K562 (cell line): ENCODE data around the gene EPO. TPM values are rescaled to one million over a fixed set of nuclear protein-coding genes. Genes with fewer than 3 reads are reported as not detected.

Experiments
- CTCF ChIP-seq, 3 experiments: IDR thresholded peaks in 2 of 3; conservative IDR thresholded peaks in 1 of 3; 2 replicates each; pipeline ENCODE4 v1.5.1; 2011 to 2012; ENCODE audit warnings: low read length in 3 of 3, mild to moderate bottlenecking in 3 of 3, control low read depth in 2 of 3, improper control_type of control experiment in 1 of 3, inconsistent platforms in 1 of 3, low read depth in 1 of 3, mixed read lengths in 1 of 3, moderate library complexity in 1 of 3; ENCODE audit not compliant: insufficient read depth in 2 of 3
- ELF2 ChIP-seq: fragments of 250-450 bp; sonication (Bioruptor Pico); IDR thresholded peaks from 2 replicates; pipeline ENCODE4 v1.5.0; 2021; ENCODE audit warnings: mild to moderate bottlenecking
- JUND ChIP-seq, 2 experiments: IDR thresholded peaks; 2 replicates in 1 of 2; 3 replicates in 1 of 2; pipeline ENCODE4 v1.6.1; 2011; ENCODE audit warnings: borderline replicate concordance in 2 of 2, low read depth in 2 of 2, low read length in 2 of 2, improper control_type of control experiment in 1 of 2, missing biosample characterization in 1 of 2, missing genetic modification characterization in 1 of 2, missing genetic modification reagents in 1 of 2
- MNT ChIP-seq, 2 experiments: fragments of 450-650 bp; conservative IDR thresholded peaks; 2 replicates each; pipeline ENCODE4 v1.6.1; 2017; ENCODE audit warnings: mild to moderate bottlenecking in 2 of 2, moderate library complexity in 2 of 2
- RAD21 ChIP-seq, 2 experiments: fragments of 250-450 bp in 1 of 2; fragments of 450-650 bp in 1 of 2; sonication (Bioruptor Pico) in 1 of 2; formaldehyde crosslinking in 1 of 2; IDR thresholded peaks in 1 of 2; conservative IDR thresholded peaks in 1 of 2; 2 replicates each; pipeline versions ENCODE4 v1.4.0 to v1.8.0; 2020 to 2022; ENCODE audit warnings: mild to moderate bottlenecking in 2 of 2, moderate library complexity in 1 of 2
- SFPQ ChIP-seq: fragments of 200-400 bp; formaldehyde crosslinking; IDR thresholded peaks from 2 replicates; pipeline ENCODE4 v1.6.1; 2017; ENCODE audit warnings: mild to moderate bottlenecking, low read depth, low read length, moderate library complexity
- STAG1 ChIP-seq: sonication (generic); formaldehyde crosslinking; IDR thresholded peaks from 2 replicates; pipeline ENCODE4 v1.5.0; 2020; ENCODE audit warnings: missing genetic modification reagents, borderline replicate concordance
- ZNF146 ChIP-seq: IDR thresholded peaks from one replicate; pipeline ENCODE4 v1.6.1; 2018; ENCODE audit warnings: missing compliant biosample characterization; ENCODE audit not compliant: unreplicated experiment
- ZNF197 ChIP-seq: fragments of 200-800 bp; sonication (Bioruptor generic); IDR thresholded peaks from 2 replicates; pipeline ENCODE4 v1.6.1; 2016; ENCODE audit warnings: low read depth, missing genetic modification characterization, missing compliant biosample characterization
- ZNF318 ChIP-seq, 2 experiments: fragments of 450-650 bp; IDR thresholded peaks; 2 replicates each; pipeline ENCODE4 v1.6.1; 2016; ENCODE audit warnings: mild to moderate bottlenecking in 2 of 2, borderline replicate concordance in 1 of 2, low read depth in 1 of 2, moderate library complexity in 1 of 2
- ZNF668 ChIP-seq: fragments of 250-450 bp; sonication (Bioruptor Pico); IDR thresholded peaks from 2 replicates; pipeline ENCODE4 v1.8.0; 2022; ENCODE audit warnings: mild to moderate bottlenecking, inconsistent platforms
- ZNF830 ChIP-seq: fragments of 250-450 bp; sonication (Bioruptor Pico); IDR thresholded peaks from 2 replicates; pipeline ENCODE4 v1.5.0; 2021; ENCODE audit warnings: mild to moderate bottlenecking
- polyA plus RNA-seq, 8 experiments: library from polyadenylated mRNA; depleted of rRNA in 4 of 8; stranded (reverse) in 5 of 8; unstranded in 3 of 8; fragments of >200 nt; fragmentation: Nextera tagmentation in 2 of 8; fragmentation: Illumina TruSeq in 1 of 8; extraction: Ambion mirVana in 2 of 8; extraction: Trizol in 1 of 8; gene quantifications; 2 replicates each; pipeline versions ENCODE4 v1.2.1 to v1.2.3, GENCODE V29; 2011 to 2014; ENCODE audit warnings: inconsistent platforms in 1 of 8, missing spikeins in 1 of 8
- total RNA-seq, 7 experiments: library from RNA; depleted of rRNA in 6 of 7; stranded (reverse); fragments of >200 nt in 6 of 7; fragmentation: Illumina TruSeq in 2 of 7; extraction: Trizol in 2 of 7; gene quantifications; 2 replicates each; pipeline versions ENCODE4 v1.2.1 to v1.2.3, GENCODE V29; 2011 to 2021; ENCODE audit warnings: low replicate concordance in 1 of 7

The EPO gene
- total and polyA plus RNA-seq, 9 of the 15 experiments (the other 6 are each of a cell fraction or from before 2014, with no cell fraction given): 0.06 to 0.41 (median 0.07) TPM; not detected in 6

- no peak for TF ChIP-seq ZNF146
- TF ChIP-seq SFPQ: no peak
- no peak for TF ChIP-seq ZNF668 (CRISPR knock-in tag)
- TF ChIP-seq ZNF197 (CRISPR knock-in tag): no peak
- TF ChIP-seq JUND (IDR thresholded peaks at IDR 0.05; ENCODE audit: borderline replicate concordance, low read depth, low read length): no peak
- TF ChIP-seq JUND (tag; IDR thresholded peaks at IDR 0.05; ENCODE audit: borderline replicate concordance, low read depth, low read length): peak; percentile 10; the same call in 1 of the 3 replicates
- TF ChIP-seq ELF2 (CRISPR knock-in tag): no peak
- peak; percentile 72 to 85 for TF ChIP-seq RAD21 (CRISPR knock-in tag; conservative IDR thresholded peaks at IDR 0.05 in 1 of 2, IDR thresholded peaks at IDR 0.05 in 1 of 2)
- peak; percentile 90 to 99 (median 94) for TF ChIP-seq CTCF (IDR thresholded peaks at IDR 0.05 in 2 of 3, conservative IDR thresholded peaks at IDR 0.05 in 1 of 3; ENCODE audit: insufficient read depth in 2 of 3, low read depth in 1 of 3, low read length in 3 of 3)
- no peak for TF ChIP-seq ZNF318 (IDR thresholded peaks at IDR 0.05; ENCODE audit: borderline replicate concordance in 1 of 2, low read depth in 1 of 2)
- 0 out of 2 replicates have a peak, but pooled peaks have one; percentile 64 for TF ChIP-seq ZNF830 (CRISPR knock-in tag)
- TF ChIP-seq MNT (conservative IDR thresholded peaks at IDR 0.05): no peak
- TF ChIP-seq STAG1 (CRISPR knock-in tag): peak; percentile 44
Observed at GRCh38 chr7:100705320-100705752, 14.9 kb upstream of the EPO start (continued).
